GM13976 (cell line): Measurements from ENCODE around the gene TBC1D20.

Experiments used
- DNase-seq: peaks from one replicate; pipeline ENCODE4 v3.0.0; 2012; ENCODE audit warnings: low spot score
- in situ Hi-C: fragments of 300-500 bp; cut with MboI; formaldehyde crosslinking; loops from one replicate; pipeline ENCODE4 v1.12.0; 2022; ENCODE audit warnings: low sequenced_read_pairs, mixed read lengths, inconsistent platforms; ENCODE audit not compliant: unreplicated experiment
- TF ChIP-seq, protein P1 (sequence below): IDR thresholded peaks from 2 replicates; pipeline ENCODE4 v1.5.1; 2012; ENCODE audit warnings: borderline replicate concordance, mild to moderate bottlenecking; ENCODE audit not compliant: insufficient read depth; ENCODE audit errors: extremely low read depth, missing control alignments, control extremely low read depth

TBC1D20 gene

DNA sequence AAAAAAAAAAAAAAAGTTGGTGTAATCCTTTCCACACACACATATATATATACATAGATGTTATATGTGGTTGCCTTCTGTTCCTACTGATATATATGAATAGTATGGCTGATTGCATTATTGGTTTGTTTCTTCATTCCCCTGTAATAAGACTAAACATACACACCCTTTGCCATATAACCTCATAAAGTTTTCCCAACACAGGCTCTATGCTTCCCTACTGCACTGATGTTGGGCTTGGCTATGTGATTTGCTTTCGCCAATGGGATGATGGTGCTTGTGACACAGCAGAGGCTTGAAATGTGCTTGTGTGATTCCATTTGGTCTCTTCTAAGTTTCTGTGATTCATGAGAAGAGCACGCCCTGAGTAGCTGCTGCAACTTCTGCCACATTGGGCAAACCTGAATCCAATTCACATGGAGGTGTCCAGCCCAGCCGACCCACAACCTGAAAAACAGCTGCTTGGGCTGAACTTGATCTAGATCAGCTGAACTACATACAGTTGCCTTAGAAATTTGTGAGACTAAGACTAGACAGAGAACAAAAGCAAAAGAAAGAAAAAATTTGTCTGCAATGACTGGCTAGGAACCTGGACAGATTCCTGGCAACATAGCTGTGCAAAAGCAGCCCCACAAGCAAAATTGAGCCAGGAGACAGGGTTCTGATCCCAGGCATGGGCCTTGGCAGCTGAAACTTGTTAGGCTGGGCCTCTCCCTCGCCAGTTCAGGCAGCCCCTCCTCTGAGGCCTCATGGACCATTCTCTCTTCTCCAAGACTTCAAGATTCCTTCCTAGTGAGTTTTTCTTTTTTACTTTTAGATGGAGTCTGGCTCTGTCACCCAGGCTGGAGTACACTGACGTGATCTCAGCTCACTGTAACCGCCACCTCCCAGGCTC is 13.4 kb upstream of the TBC1D20 start:
- in situ Hi-C loops: no loop called here

DNA sequence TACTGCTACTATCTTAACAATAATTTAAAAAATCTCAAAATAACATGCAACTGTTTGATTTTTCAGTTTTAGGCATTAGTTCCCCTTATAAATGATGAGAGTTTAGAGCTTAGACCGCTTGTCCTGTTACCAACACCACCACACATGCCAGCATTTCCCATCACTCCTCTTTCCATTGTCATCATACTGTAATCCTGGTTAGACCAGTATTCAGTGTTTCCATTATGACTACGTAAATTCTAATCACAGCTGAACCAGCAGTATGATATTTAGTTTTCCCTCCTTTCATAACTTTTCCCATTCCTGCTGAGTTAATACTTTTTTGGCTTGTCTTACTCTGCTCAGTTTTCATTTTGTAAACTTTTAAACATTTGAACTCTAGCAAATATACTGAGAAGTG is 12.2 kb upstream of the TBC1D20 start:
- no peak for DNase-seq
- in situ Hi-C loops: no loop called here
- TF ChIP-seq, protein P1, sequence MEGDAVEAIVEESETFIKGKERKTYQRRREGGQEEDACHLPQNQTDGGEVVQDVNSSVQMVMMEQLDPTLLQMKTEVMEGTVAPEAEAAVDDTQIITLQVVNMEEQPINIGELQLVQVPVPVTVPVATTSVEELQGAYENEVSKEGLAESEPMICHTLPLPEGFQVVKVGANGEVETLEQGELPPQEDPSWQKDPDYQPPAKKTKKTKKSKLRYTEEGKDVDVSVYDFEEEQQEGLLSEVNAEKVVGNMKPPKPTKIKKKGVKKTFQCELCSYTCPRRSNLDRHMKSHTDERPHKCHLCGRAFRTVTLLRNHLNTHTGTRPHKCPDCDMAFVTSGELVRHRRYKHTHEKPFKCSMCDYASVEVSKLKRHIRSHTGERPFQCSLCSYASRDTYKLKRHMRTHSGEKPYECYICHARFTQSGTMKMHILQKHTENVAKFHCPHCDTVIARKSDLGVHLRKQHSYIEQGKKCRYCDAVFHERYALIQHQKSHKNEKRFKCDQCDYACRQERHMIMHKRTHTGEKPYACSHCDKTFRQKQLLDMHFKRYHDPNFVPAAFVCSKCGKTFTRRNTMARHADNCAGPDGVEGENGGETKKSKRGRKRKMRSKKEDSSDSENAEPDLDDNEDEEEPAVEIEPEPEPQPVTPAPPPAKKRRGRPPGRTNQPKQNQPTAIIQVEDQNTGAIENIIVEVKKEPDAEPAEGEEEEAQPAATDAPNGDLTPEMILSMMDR: no peak

More for the DNA sequence above, 13.4 kb upstream of the TBC1D20 start:
- TF ChIP-seq, protein P1: no peak
- DNase-seq: no peak

DNA sequence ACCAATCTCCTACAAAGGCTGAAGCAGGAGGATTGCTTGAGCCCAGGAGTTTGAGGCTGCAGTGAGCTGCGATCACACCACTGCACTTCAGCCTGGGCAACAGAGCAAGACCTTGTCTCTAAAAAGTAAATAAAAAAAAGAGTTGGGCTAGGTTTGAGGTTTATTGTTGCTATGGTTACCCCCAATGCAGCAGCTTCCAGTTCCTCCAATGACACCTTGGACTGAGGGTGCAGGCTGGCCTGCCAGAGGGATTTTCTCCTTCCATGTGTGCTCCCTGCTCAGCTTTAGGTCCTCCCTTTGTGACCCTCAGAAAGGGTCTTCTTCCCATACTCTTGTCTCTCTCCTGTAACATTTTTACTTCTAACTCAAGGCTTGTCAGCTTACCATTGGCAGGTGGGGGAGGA is 10.6 kb upstream of the TBC1D20 start:
- TF ChIP-seq, protein P1: no peak
- no peak for DNase-seq
- in situ Hi-C loops: no loop called here

DNA sequence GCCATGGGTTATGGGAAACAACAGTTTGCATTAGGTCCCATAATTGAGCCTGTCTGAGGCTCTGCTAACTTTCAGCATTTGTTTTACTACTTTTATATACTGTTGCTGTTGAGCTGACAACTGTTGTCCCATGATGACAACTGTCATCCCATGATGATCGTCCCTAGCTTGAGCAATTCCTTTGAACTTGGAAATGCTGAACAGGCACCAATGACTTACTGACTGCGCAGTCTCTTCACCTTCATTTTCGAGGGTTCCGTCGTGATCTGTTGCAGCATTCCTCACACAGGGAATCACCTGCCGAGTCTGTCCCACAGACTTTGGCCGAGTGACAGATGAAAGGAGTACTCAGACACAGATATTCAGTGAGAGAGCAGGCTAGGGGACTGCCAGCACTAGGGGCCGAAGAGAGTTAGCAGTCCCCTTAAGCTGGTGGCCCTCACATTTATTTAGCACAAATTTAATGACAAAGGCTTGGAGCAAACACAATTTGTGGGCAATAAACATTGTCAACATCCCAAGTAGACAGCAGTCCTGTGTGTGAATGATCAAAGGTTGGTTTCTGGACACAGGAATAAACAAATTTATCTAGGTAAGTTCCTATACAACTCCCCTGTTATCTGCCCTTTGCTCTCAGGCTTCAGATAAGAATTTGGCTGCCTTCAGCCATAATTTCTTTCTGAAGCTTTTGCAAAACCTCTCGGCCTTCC is 10.0 kb upstream of the TBC1D20 start:
- in situ Hi-C loops: no loop called here
- no peak for DNase-seq
- TF ChIP-seq, protein P1: no peak

DNA sequence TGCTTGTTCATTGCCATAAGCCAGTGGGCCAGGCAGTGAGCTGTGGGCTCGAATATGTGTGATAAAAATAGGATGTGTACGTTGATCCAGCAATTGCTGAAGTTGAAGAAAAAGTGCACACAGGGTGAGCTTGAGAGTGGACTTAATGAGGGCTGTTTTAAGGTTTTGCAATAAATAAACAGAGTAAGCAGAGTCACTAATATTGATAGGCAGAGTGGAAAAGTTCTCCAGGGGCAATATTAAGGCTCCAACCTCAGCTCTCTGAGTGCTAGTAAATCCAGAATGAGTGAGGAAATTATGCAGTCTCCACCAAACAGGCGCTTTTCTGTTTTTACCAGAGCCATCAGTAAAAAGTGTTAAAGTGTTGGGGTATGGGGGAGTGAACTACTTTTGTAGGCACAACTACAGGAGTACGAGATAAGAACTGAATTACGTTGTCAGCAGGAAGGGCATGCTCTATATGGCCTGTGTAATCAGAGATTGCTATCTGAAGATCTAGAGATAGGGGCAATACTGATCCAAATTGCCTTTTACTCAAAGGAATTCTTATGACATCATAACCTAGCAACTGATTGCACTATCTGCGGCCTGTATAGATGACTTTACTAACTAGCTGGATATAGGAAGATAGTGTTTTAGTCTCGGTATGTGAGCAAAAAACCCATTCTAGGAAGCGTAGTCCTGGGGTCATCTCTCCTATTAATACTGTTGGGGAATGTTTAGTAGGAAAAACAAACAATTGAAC is 7.6 kb upstream of the TBC1D20 start:
- DNase-seq: no peak
- TF ChIP-seq, protein P1: no peak
- in situ Hi-C loops: no loop called here

DNA sequence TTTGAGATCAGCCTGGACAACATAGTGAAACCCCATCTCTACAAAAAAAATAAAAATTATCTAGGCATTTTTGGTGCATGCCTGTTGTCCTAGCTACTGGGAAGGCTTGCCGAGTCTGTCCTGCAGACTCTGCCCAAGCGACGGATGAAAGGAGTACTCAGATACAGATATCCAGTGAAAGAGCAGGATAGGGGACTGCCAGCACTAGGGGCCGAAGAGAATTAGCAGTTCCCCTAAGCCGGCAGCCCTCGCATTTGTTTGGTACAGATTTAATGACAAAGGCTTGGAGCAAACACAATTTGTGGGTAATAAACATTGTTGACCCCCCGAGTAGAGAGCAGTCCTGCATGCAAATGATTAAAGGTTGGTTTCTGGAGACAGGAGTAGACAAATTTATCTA is 5.4 kb upstream of the TBC1D20 start:
- in situ Hi-C loops: no loop called here
- DNase-seq: no peak
- TF ChIP-seq, protein P1: no peak
